Measurements from ENCODE around the gene FUT7.

FUT7 gene

GRCh38 chr9:137023583-137023991 lies 8.3 kb downstream of the FUT7 start:
- peaks cover 19% of the 10 kb centered on the region for H3K4me1 ChIP-seq (ENCODE audit: control insufficient read depth, insufficient read depth, low read length, poor library complexity, severe bottlenecking)
- no peaks in the 10 kb centered on the region for H3K36me3 ChIP-seq (ENCODE audit: control insufficient read depth, insufficient read depth, low read length)
- H3K27me3 ChIP-seq (replicated peaks; ENCODE audit: control insufficient read depth, insufficient read depth, low read length, poor library complexity, severe bottlenecking) = no peaks in the 10 kb centered on the region
- H3K4me3 ChIP-seq (ENCODE audit: insufficient read depth, low read depth, low read length, poor library complexity, severe bottlenecking) = no peak overlapping the region
- DNase-seq = no peak
- H3K9me3 ChIP-seq (ENCODE audit: control insufficient read depth, low read length) = no peaks in the 10 kb centered on the region
- no peak overlapping the region for H3K27ac ChIP-seq (ENCODE audit: insufficient read depth, low read length, poor library complexity, severe bottlenecking)

DNA sequence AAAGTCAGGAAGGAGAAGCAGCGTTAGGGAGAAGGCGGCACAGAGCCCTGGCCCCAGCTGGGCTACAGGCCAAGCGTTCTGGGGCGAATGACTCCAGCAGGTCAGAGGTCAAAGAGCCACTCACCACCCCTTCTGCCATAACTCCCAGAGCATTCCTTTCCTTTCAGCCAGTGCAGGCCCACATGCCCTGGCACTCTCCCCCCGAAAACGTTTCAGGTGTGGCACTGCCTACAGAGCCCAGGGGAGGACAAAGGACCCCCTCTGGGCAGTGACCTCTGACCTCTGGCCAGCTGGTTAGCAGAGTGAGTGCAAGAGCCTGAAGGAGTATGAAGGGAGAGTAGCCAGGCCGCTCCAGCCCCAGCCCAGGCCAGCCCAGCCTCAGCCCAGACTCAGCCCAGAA lies 8.7 kb downstream of the FUT7 start:
- Histone ChIP-seq H3K27me3 (replicated peaks; ENCODE audit: control insufficient read depth, insufficient read depth, low read length, poor library complexity, severe bottlenecking) (no peaks in the 10 kb centered on the region), H3K4me3 (ENCODE audit: insufficient read depth, low read depth, low read length, poor library complexity, severe bottlenecking) (no peak overlapping the region), H3K9me3 (ENCODE audit: control insufficient read depth, low read length) (no peaks in the 10 kb centered on the region), H3K36me3 (ENCODE audit: control insufficient read depth, insufficient read depth, low read length) (no peaks in the 10 kb centered on the region), H3K4me1 (ENCODE audit: control insufficient read depth, insufficient read depth, low read length, poor library complexity, severe bottlenecking) (peaks cover 17% of the 10 kb centered on the region), H3K27ac (ENCODE audit: insufficient read depth, low read length, poor library complexity, severe bottlenecking) (no peak overlapping the region)
- DNase-seq = no peak

DNA sequence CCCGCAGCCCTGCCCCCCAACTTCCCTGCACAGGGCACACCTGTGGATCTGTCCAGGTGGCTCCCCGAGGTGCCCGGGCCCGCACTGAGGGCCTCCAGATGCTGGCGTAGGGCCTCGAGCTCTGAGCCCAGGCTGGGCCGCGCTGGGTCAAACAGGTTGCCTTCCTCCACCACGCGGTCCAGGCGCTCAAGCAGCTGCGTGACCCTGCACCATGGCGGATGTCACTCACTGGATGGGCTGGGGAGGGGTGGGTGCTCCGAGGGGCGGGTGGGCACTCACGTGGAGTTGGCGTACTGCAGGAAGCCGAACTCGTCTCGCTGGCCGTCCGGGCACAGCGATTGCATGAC lies 9.3 kb downstream of the FUT7 start:
- DNase-seq = no peak
- Histone ChIP-seq H3K27me3 (replicated peaks; ENCODE audit: control insufficient read depth, insufficient read depth, low read length, poor library complexity, severe bottlenecking) (no peaks in the 10 kb centered on the region), H3K27ac (ENCODE audit: insufficient read depth, low read length, poor library complexity, severe bottlenecking) (no peak overlapping the region), H3K9me3 (ENCODE audit: control insufficient read depth, low read length) (no peaks in the 10 kb centered on the region), H3K36me3 (ENCODE audit: control insufficient read depth, insufficient read depth, low read length) (peaks cover 3% of the 10 kb centered on the region), H3K4me1 (ENCODE audit: control insufficient read depth, insufficient read depth, low read length, poor library complexity, severe bottlenecking) (peaks cover 17% of the 10 kb centered on the region), H3K4me3 (ENCODE audit: insufficient read depth, low read depth, low read length, poor library complexity, severe bottlenecking) (no peak overlapping the region)

- H3K4me3 ChIP-seq (ENCODE audit: insufficient read depth, low read depth, low read length, poor library complexity, severe bottlenecking) = no peak overlapping the region
- DNase-seq = peak; percentile 56 to 77 (median 68)
These were observed 9.8 kb downstream of the FUT7 start for GRCh38 chr9:137021979-137022661.

DNA sequence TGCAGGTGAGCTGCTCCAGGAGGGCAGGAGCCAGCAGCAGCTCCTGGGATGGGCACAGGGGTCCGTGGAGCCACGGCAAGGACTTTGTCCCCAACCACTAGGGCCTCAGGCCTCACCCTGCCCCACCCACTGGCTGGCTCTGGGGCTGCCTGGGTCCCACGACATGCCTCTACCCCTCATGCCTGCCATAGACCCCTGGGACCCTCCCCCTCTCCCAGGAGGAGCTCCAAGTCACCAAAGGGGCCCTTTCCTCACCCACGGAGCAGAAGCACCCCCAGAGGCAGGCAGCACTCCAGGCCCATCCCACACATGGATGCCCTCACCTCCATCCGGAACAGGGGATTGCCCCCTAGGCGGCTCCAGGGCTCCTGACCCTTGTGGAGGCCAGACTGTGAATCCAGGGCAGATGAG lies 10.3 kb downstream of the FUT7 start:
- H3K36me3 ChIP-seq (ENCODE audit: control insufficient read depth, insufficient read depth, low read length) = peaks cover 13% of the 10 kb centered on the region
- no peaks in the 10 kb centered on the region for H3K27me3 ChIP-seq (replicated peaks; ENCODE audit: control insufficient read depth, insufficient read depth, low read length, poor library complexity, severe bottlenecking)
- H3K4me3 ChIP-seq (ENCODE audit: insufficient read depth, low read depth, low read length, poor library complexity, severe bottlenecking) = no peak overlapping the region
- no peaks in the 10 kb centered on the region for H3K9me3 ChIP-seq (ENCODE audit: control insufficient read depth, low read length)
- peak overlapping the region; percentile 37 for H3K27ac ChIP-seq (ENCODE audit: insufficient read depth, low read length, poor library complexity, severe bottlenecking)
- DNase-seq = no peak
- peaks cover 6% of the 10 kb centered on the region for H3K4me1 ChIP-seq (ENCODE audit: control insufficient read depth, insufficient read depth, low read length, poor library complexity, severe bottlenecking)

More at GRCh38 chr9:137021979-137022661, 9.8 kb downstream of the FUT7 start:
- no peaks in the 10 kb centered on the region for H3K27me3 ChIP-seq (replicated peaks; ENCODE audit: control insufficient read depth, insufficient read depth, low read length, poor library complexity, severe bottlenecking)
- H3K27ac ChIP-seq (ENCODE audit: insufficient read depth, low read length, poor library complexity, severe bottlenecking) = peak overlapping the region; percentile 37
- no peaks in the 10 kb centered on the region for H3K9me3 ChIP-seq (ENCODE audit: control insufficient read depth, low read length)
- peaks cover 12% of the 10 kb centered on the region for H3K4me1 ChIP-seq (ENCODE audit: control insufficient read depth, insufficient read depth, low read length, poor library complexity, severe bottlenecking)
- peaks cover 7% of the 10 kb centered on the region for H3K36me3 ChIP-seq (ENCODE audit: control insufficient read depth, insufficient read depth, low read length)

DNA sequence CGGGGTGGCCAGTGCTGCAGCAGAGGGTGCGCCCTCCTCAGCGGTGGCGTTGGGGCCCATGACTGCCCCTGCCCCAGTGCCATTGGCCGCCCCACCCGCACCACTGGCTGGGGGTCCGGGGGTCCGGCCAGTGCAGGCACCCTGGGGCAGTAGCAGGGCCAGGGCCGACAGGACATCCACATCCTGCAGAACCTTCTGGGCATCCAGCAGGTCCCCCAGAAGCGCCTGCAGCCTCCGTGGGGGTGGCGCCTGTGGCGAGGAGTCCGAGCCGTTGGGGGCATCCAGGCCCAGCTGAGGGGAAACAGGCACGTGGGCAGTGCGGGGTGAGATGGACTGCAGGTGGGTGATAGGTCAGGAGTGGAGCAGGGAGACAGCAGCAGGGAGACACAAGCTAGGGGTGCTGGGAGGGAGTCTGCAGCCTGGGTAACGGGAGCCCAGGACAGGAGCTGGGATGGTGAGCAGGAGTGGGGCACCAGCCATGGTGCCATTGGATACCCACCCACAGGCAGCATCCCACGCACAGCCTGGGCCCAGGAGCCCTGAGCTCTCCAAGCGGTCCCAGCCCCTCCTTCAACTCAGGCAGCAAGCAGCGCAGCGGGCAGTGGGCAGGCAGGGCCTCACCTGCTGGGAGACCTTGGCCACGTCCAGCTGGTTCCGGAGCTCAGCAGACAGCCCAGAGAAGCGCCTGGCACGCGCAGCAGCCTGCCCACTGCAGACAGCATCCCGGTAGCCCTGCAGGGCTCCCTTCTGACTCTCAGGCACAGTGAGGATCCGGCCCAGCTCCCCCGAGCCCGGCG lies 10.9 kb downstream of the FUT7 start:
- Histone ChIP-seq H3K4me3 (ENCODE audit: insufficient read depth, low read depth, low read length, poor library complexity, severe bottlenecking) (no peak overlapping the region), H3K36me3 (ENCODE audit: control insufficient read depth, insufficient read depth, low read length) (peaks cover 19% of the 10 kb centered on the region), H3K4me1 (ENCODE audit: control insufficient read depth, insufficient read depth, low read length, poor library complexity, severe bottlenecking) (peaks cover 6% of the 10 kb centered on the region), H3K27me3 (replicated peaks; ENCODE audit: control insufficient read depth, insufficient read depth, low read length, poor library complexity, severe bottlenecking) (no peaks in the 10 kb centered on the region), H3K9me3 (ENCODE audit: control insufficient read depth, low read length) (no peaks in the 10 kb centered on the region), H3K27ac (ENCODE audit: insufficient read depth, low read length, poor library complexity, severe bottlenecking) (no peak overlapping the region)
- no peak for DNase-seq

- peaks cover 3% of the 10 kb centered on the region for H3K4me1 ChIP-seq (ENCODE audit: control insufficient read depth, insufficient read depth, low read length, poor library complexity, severe bottlenecking)
- DNase-seq = no peak
- peaks cover 25% of the 10 kb centered on the region for H3K36me3 ChIP-seq (ENCODE audit: control insufficient read depth, insufficient read depth, low read length)
- H3K27ac ChIP-seq (ENCODE audit: insufficient read depth, low read length, poor library complexity, severe bottlenecking) = no peak overlapping the region
- no peak overlapping the region for H3K4me3 ChIP-seq (ENCODE audit: insufficient read depth, low read depth, low read length, poor library complexity, severe bottlenecking)
- H3K9me3 ChIP-seq (ENCODE audit: control insufficient read depth, low read length) = no peaks in the 10 kb centered on the region
- H3K27me3 ChIP-seq (replicated peaks; ENCODE audit: control insufficient read depth, insufficient read depth, low read length, poor library complexity, severe bottlenecking) = no peaks in the 10 kb centered on the region
These were observed 11.8 kb downstream of the FUT7 start for GRCh38 chr9:137019891-137020683.

DNA sequence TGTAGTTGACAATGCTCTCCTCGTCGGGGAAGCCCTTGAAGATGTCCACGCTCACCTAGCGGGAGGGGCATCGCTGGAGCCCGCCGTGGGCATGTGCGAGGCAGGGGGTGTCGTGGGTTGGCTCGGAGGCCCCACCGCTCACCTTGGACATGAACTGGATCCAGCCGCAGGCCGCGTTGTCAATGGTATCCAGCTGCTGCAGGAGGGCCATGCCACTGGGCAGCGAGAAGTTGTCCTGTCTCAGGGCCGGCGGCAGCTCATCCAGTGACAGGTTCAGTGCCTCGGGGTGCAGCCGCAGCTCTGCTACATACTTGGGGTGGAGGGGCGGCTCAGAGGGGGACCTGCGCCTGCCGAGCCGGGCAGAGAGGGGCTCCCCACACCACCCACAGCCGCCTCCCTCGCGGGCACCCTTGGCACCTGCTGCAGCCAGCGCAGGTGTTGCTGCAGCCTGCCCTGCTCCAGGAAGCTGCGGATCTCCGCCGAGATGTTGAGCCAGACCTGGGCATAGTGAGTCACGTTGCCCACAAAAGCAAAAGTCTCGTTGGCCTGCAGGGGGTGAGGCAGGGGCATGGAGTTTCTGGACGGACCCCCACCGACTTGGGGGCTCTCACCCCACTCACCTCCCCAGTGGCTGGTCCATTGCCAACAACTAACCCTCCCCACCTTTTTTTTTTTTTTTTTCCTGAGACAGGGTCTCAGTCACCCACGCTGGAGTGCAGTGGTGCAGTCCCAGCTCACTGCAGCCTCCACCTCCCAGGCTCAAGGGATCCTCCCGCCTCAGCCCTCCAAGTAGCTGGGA lies 12.9 kb downstream of the FUT7 start:
- no peak for DNase-seq
- H3K4me1 ChIP-seq (ENCODE audit: control insufficient read depth, insufficient read depth, low read length, poor library complexity, severe bottlenecking) = no peaks in the 10 kb centered on the region
- H3K36me3 ChIP-seq (ENCODE audit: control insufficient read depth, insufficient read depth, low read length) = peaks cover 36% of the 10 kb centered on the region
- H3K27me3 ChIP-seq (replicated peaks; ENCODE audit: control insufficient read depth, insufficient read depth, low read length, poor library complexity, severe bottlenecking) = no peaks in the 10 kb centered on the region
- no peaks in the 10 kb centered on the region for H3K9me3 ChIP-seq (ENCODE audit: control insufficient read depth, low read length)
- H3K4me3 ChIP-seq (ENCODE audit: insufficient read depth, low read depth, low read length, poor library complexity, severe bottlenecking) = no peak overlapping the region
- H3K27ac ChIP-seq (ENCODE audit: insufficient read depth, low read length, poor library complexity, severe bottlenecking) = no peak overlapping the region

- no peaks in the 10 kb centered on the region for H3K27me3 ChIP-seq (replicated peaks; ENCODE audit: control insufficient read depth, insufficient read depth, low read length, poor library complexity, severe bottlenecking)
- peaks cover 44% of the 10 kb centered on the region for H3K36me3 ChIP-seq (ENCODE audit: control insufficient read depth, insufficient read depth, low read length)
- H3K27ac ChIP-seq (ENCODE audit: insufficient read depth, low read length, poor library complexity, severe bottlenecking) = no peak overlapping the region
- no peak overlapping the region for H3K4me3 ChIP-seq (ENCODE audit: insufficient read depth, low read depth, low read length, poor library complexity, severe bottlenecking)
- no peak for DNase-seq
- no peaks in the 10 kb centered on the region for H3K9me3 ChIP-seq (ENCODE audit: control insufficient read depth, low read length)
- H3K4me1 ChIP-seq (ENCODE audit: control insufficient read depth, insufficient read depth, low read length, poor library complexity, severe bottlenecking) = no peaks in the 10 kb centered on the region
These were observed 13.9 kb downstream of the FUT7 start for GRCh38 chr9:137017791-137018497.

All from effector memory CD4-positive, alpha-beta T cell (primary cell).